Measurements from ENCODE around the gene FAF1.
"Not testable (repeated sequence)": the region's sequence is repeated elsewhere in the genome, so short reads cannot be mapped to it uniquely, and the experiment has no call there.

FAF1 gene

GRCh38 chr1:50959913-50960844, at the start of gene FAF1:
FAF1 (minus strand) TSS chr1:50960267; CDS start chr1:50959811, 456 bp downstream.
- H3K4me3 Mint-ChIP-seq = peak within 1 kb of the TSS; percentile 91
- H3K27ac Mint-ChIP-seq = peak within 1 kb of the TSS; percentile 49
- peaks cover under 1% of the 10 kb centered on the region for H3K36me3 Mint-ChIP-seq (ENCODE audit: low read depth)

GRCh38 chr1:51009381-51009780, 49.3 kb upstream of the FAF1 start:
- no peak for TF ChIP-seq CTCF (IDR thresholded peaks at IDR 0.05)
- no peak for DNase-seq
- Mint-ChIP-seq H3K9me3 (peaks cover 12% of the 10 kb centered on the region), H3K27me3 (ENCODE audit: low read depth, poor library complexity) (peaks cover 12% of the 10 kb centered on the region), H3K36me3 (ENCODE audit: low read depth) (no peaks in the 10 kb centered on the region), H3K4me3 (no peak overlapping the region), H3K27ac (no peak overlapping the region), H3K4me1 (peaks cover 7% of the 10 kb centered on the region)

More at GRCh38 chr1:50959913-50960844, at the start of gene FAF1:
- peaks cover 20% of the 10 kb centered on the region for H3K27me3 Mint-ChIP-seq (ENCODE audit: low read depth, poor library complexity)
- H3K9me3 Mint-ChIP-seq = no peaks in the 10 kb centered on the region
- peaks cover 17% of the 10 kb centered on the region for H3K4me1 Mint-ChIP-seq
- DNase-seq = peak; percentile 96
- TF ChIP-seq CTCF (IDR thresholded peaks at IDR 0.05) = no peak

- not testable (repeated sequence) for DNase-seq; H3K4me1 Mint-ChIP-seq; H3K9me3 Mint-ChIP-seq; H3K27ac Mint-ChIP-seq; H3K36me3 Mint-ChIP-seq (ENCODE audit: low read depth); H3K4me3 Mint-ChIP-seq; H3K27me3 Mint-ChIP-seq (ENCODE audit: low read depth, poor library complexity)
Observed at GRCh38 chr1:51005549-51005948, 45.5 kb upstream of the FAF1 start.

- H3K4me1 Mint-ChIP-seq = peaks cover 9% of the 10 kb centered on the region
- DNase-seq = no peak
- no peaks in the 10 kb centered on the region for H3K9me3 Mint-ChIP-seq
- H3K4me3 Mint-ChIP-seq = no peak overlapping the region
- H3K36me3 Mint-ChIP-seq (ENCODE audit: low read depth) = no peaks in the 10 kb centered on the region
- H3K27me3 Mint-ChIP-seq (ENCODE audit: low read depth, poor library complexity) = peaks cover 15% of the 10 kb centered on the region
- no peak for TF ChIP-seq CTCF (IDR thresholded peaks at IDR 0.05)
- no peak overlapping the region for H3K27ac Mint-ChIP-seq
Observed at GRCh38 chr1:51002516-51002915, 42.4 kb upstream of the FAF1 start.

GRCh38 chr1:51000651-51001050, 40.6 kb upstream of the FAF1 start:
- Mint-ChIP-seq H3K4me1 (peaks cover 9% of the 10 kb centered on the region), H3K9me3 (no peaks in the 10 kb centered on the region), H3K27me3 (ENCODE audit: low read depth, poor library complexity) (peaks cover 22% of the 10 kb centered on the region), H3K36me3 (ENCODE audit: low read depth) (no peaks in the 10 kb centered on the region), H3K4me3 (no peak overlapping the region), H3K27ac (no peak overlapping the region)
- DNase-seq = no peak
- no peak for TF ChIP-seq CTCF (IDR thresholded peaks at IDR 0.05)

GRCh38 chr1:51000160-51000559, 40.1 kb upstream of the FAF1 start:
- Mint-ChIP-seq H3K4me1 (peaks cover 9% of the 10 kb centered on the region), H3K9me3 (no peaks in the 10 kb centered on the region), H3K36me3 (ENCODE audit: low read depth) (no peaks in the 10 kb centered on the region), H3K4me3 (no peak overlapping the region), H3K27ac (no peak overlapping the region), H3K27me3 (ENCODE audit: low read depth, poor library complexity) (peaks cover 22% of the 10 kb centered on the region)
- TF ChIP-seq CTCF (IDR thresholded peaks at IDR 0.05) = no peak
- no peak for DNase-seq

- not testable (repeated sequence) for H3K27ac Mint-ChIP-seq; H3K9me3 Mint-ChIP-seq; H3K4me1 Mint-ChIP-seq; H3K4me3 Mint-ChIP-seq; DNase-seq; H3K36me3 Mint-ChIP-seq (ENCODE audit: low read depth)
- peaks cover 26% of the 10 kb centered on the region for H3K27me3 Mint-ChIP-seq (ENCODE audit: low read depth, poor library complexity)
Observed at GRCh38 chr1:50999375-50999774, 39.3 kb upstream of the FAF1 start.
